ENCODE results near the gene TRAK1. TPM values are rescaled to one million over a fixed set of nuclear protein-coding genes. Genes with fewer than 3 reads are reported as not detected.

The TRAK1 gene
- total and polyA plus RNA-seq, 5 donors: 91.7 to 249 (median 223) TPM

GRCh38 chr3:42254566-42254965 lies 163.4 kb downstream of the TRAK1 start:
- no peak overlapping the region for H3K27ac ChIP-seq (ENCODE audit: low read length)
- H3K9me3 ChIP-seq (ENCODE audit: control insufficient read depth, low read length): no peaks in the 10 kb centered on the region
- no peaks in the 10 kb centered on the region for H3K27me3 ChIP-seq (ENCODE audit: control insufficient read depth, insufficient read depth)
- no peaks in the 10 kb centered on the region for H3K4me1 ChIP-seq (ENCODE audit: control insufficient read depth, insufficient read depth, low read length)
- DNase-seq: no peak
- intact Hi-C loops (cut with DNase I): no loop called here
- no peak overlapping the region for H3K4me3 ChIP-seq (ENCODE audit: low read length)
- peak in 1 of 2 donors; percentile 18 for ATAC-seq
- WGBS: 52% methylated on average over 3 of the region's 3 CpGs

GRCh38 chr3:42256135-42256819 lies 165.1 kb downstream of the TRAK1 start:
- WGBS: 94% methylated on average over 1 of the region's 1 CpG
- Histone ChIP-seq H3K27ac (ENCODE audit: low read length) (no peak overlapping the region), H3K4me1 (ENCODE audit: control insufficient read depth, insufficient read depth, low read length) (no peaks in the 10 kb centered on the region), H3K9me3 (ENCODE audit: control insufficient read depth, low read length) (no peaks in the 10 kb centered on the region), H3K27me3 (ENCODE audit: control insufficient read depth, insufficient read depth) (peaks cover 3% of the 10 kb centered on the region), H3K4me3 (ENCODE audit: low read length) (no peak overlapping the region)
- no peak for DNase-seq
- intact Hi-C loops (cut with DNase I): no loop called here
- no peak for ATAC-seq

- no peaks in the 10 kb centered on the region for H3K9me3 ChIP-seq (ENCODE audit: control insufficient read depth, low read length)
- WGBS: 52% methylated on average over 7 of the region's 7 CpGs
- DNase-seq (no peak), ATAC-seq (no peak)
- H3K27ac ChIP-seq (ENCODE audit: low read length): no peak overlapping the region
- peaks cover 3% of the 10 kb centered on the region for H3K27me3 ChIP-seq (ENCODE audit: control insufficient read depth, insufficient read depth)
- no peaks in the 10 kb centered on the region for H3K4me1 ChIP-seq (ENCODE audit: control insufficient read depth, insufficient read depth, low read length)
- intact Hi-C loops (cut with DNase I): no loop called here
- no peak overlapping the region for H3K4me3 ChIP-seq (ENCODE audit: low read length)
Observed at GRCh38 chr3:42257007-42257406, 165.8 kb downstream of the TRAK1 start.

- peaks cover 3% of the 10 kb centered on the region for H3K27me3 ChIP-seq (ENCODE audit: control insufficient read depth, insufficient read depth)
- DNase-seq (no peak), ATAC-seq (no peak)
- WGBS: 36% methylated on average over 2 of the region's 2 CpGs
- H3K9me3 ChIP-seq (ENCODE audit: control insufficient read depth, low read length): no peaks in the 10 kb centered on the region
- no peak overlapping the region for H3K27ac ChIP-seq (ENCODE audit: low read length)
- H3K4me3 ChIP-seq (ENCODE audit: low read length): no peak overlapping the region
- no peaks in the 10 kb centered on the region for H3K4me1 ChIP-seq (ENCODE audit: control insufficient read depth, insufficient read depth, low read length)
- intact Hi-C loops (cut with DNase I): no loop called here
Observed at GRCh38 chr3:42262525-42262924, 171.4 kb downstream of the TRAK1 start.

DNA sequence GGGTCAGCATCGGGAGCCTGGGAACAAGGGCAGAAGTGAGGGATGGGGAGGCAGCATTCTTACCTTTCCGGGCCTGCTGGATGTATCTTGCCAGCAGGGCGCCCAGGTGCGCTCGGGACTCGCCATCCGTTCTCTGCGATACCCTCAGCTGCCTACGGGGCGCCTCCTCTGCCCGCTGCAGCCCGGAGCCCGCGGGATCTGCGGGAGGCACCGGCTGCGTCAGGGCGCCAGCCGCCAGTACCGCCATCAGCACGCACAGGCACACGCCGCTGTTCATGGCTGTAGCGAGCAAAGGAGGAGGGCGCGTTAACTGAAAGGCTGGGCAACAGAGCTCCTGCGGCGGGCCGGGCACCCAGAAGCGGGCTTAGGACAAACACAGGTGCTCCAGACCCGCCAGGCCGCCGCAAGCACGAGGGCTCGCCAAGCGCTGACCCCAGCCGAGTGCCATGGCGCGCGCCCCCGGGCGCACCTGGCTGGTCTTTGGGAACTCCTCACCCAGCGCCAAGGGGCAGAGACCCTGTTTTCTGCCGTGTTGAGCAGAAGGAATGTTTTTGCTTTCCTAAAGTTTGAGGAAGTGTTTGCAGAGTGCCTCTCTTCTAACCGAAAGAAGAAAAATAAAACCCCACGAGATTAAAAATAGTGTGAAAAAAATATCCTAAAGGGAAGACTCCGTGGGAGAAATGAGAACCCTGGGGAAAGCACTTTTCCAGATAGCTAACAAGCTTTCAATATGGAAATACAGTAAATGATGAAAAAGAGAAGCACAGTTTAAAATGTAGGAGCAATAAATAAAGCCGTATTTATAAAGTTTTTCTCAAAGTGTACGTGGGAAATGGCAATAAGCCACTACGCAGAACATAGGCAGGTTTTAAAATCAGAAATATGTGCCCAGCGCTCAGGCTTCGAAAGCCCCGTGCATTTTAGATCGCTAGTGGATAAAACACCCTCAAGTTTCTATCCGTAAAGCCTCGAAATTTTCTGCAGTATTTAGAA lies 172.5 kb downstream of the TRAK1 start:
- DNase-seq: peak in 1 of 3 donors; percentile 50
- H3K27me3 ChIP-seq (ENCODE audit: control insufficient read depth, insufficient read depth): peaks cover 3% of the 10 kb centered on the region
- H3K4me3 ChIP-seq (ENCODE audit: low read length): no peak overlapping the region
- H3K9me3 ChIP-seq (ENCODE audit: control insufficient read depth, low read length): no peaks in the 10 kb centered on the region
- intact Hi-C loops (cut with DNase I): no loop called here
- WGBS: 11% methylated on average over 56 of the region's 56 CpGs
- H3K4me1 ChIP-seq (ENCODE audit: control insufficient read depth, insufficient read depth, low read length): no peaks in the 10 kb centered on the region
- no peak for ATAC-seq
- H3K27ac ChIP-seq (ENCODE audit: low read length): no peak overlapping the region

DNA sequence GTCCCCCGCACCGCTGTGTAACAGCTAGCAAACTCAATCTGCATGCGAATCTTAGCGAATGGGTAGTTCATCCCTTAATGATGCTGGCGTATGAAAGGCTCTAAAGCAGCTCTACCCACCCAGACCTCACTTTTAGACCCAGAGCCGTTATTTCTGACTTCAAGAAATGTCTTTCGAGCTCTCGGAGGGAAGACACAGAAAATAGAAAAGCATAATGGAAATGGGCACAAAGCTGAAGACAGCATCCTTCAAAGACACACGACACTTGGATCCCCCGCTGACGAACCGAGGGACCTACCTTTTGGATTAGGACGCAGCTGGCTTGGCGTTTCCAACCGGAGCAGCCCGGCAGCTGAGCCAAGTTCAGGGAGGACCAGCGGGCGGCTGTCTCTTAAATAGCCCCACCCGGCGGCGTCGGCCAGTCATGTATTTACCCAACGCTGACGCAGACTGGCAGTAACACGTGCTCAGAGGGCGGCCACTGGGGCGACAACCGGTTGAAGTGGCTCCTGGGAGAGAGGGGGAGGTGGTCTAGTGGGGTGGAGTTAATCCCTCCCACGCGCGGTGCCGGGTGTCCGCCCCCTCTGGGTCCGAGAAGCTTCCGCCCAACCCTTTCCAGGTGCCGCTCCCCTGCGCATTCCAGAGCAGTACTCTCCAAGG lies 173.4 kb downstream of the TRAK1 start:
- Histone ChIP-seq H3K27me3 (ENCODE audit: control insufficient read depth, insufficient read depth) (peaks cover 3% of the 10 kb centered on the region), H3K27ac (ENCODE audit: low read length) (no peak overlapping the region), H3K9me3 (ENCODE audit: control insufficient read depth, low read length) (no peaks in the 10 kb centered on the region), H3K4me1 (ENCODE audit: control insufficient read depth, insufficient read depth, low read length) (no peaks in the 10 kb centered on the region), H3K4me3 (ENCODE audit: low read length) (no peak overlapping the region)
- peak in 1 of 2 donors; percentile 53 for ATAC-seq
- 9% methylated on average over 37 of the region's 37 CpGs for WGBS
- DNase-seq: peak in 2 of 3 donors; percentile 48 to 55
- intact Hi-C loops (cut with DNase I): no loop called here

GRCh38 chr3:42265059-42265991 lies 174.2 kb downstream of the TRAK1 start:
- intact Hi-C loops (cut with DNase I): no loop called here
- Histone ChIP-seq H3K9me3 (ENCODE audit: control insufficient read depth, low read length) (no peaks in the 10 kb centered on the region), H3K4me1 (ENCODE audit: control insufficient read depth, insufficient read depth, low read length) (no peaks in the 10 kb centered on the region), H3K27ac (ENCODE audit: low read length) (no peak overlapping the region), H3K27me3 (ENCODE audit: control insufficient read depth, insufficient read depth) (no peaks in the 10 kb centered on the region), H3K4me3 (ENCODE audit: low read length) (no peak overlapping the region)
- no peak for DNase-seq
- peak in 1 of 2 donors; percentile 22 for ATAC-seq
- WGBS: 9% methylated on average over 60 of the region's 60 CpGs

GRCh38 chr3:42266085-42266484 lies 174.9 kb downstream of the TRAK1 start, which contains the start of gene CCK:
Gene CCK (minus strand): TSS chr3:42266185. CDS start chr3:42263630, 2,555 bp downstream.
- DNase-seq (no peak), ATAC-seq (no peak)
- Histone ChIP-seq H3K27me3 (ENCODE audit: control insufficient read depth, insufficient read depth) (no peaks in the 10 kb centered on the region), H3K4me1 (ENCODE audit: control insufficient read depth, insufficient read depth, low read length) (no peaks in the 10 kb centered on the region), H3K27ac (ENCODE audit: low read length) (no peak within 1 kb of the TSS), H3K9me3 (ENCODE audit: control insufficient read depth, low read length) (no peaks in the 10 kb centered on the region), H3K4me3 (ENCODE audit: low read length) (no peak within 1 kb of the TSS)
- 38% methylated on average over 16 of the region's 16 CpGs for WGBS
- intact Hi-C loops (cut with DNase I): no loop called here

DNA sequence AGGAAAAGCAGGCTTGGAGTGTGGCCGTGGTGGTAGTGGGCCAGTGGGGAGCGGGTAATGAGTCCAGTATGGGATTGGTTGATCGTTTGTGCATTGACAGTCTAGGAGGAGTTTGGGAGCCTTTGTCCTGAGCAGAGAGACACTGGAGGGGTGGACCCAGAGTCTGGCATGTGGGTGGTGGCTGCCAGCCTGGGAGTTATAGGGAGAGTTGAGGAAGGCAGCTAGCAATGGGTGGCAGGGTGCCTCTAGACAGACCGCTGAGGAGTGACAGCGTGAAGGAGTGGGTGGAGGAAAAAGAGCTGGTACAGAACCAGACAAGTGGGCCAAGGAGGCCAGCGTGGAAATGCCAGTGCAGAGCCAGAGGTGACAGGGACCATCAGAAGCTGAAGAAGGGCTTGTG lies 176.7 kb downstream of the TRAK1 start:
- no peak overlapping the region for H3K4me3 ChIP-seq (ENCODE audit: low read length)
- intact Hi-C loops (cut with DNase I): no loop called here
- H3K27me3 ChIP-seq (ENCODE audit: control insufficient read depth, insufficient read depth): no peaks in the 10 kb centered on the region
- H3K27ac ChIP-seq (ENCODE audit: low read length): no peak overlapping the region
- ATAC-seq (no peak), DNase-seq (no peak)
- WGBS: 88% methylated on average over 6 of the region's 6 CpGs
- no peaks in the 10 kb centered on the region for H3K4me1 ChIP-seq (ENCODE audit: control insufficient read depth, insufficient read depth, low read length)
- no peaks in the 10 kb centered on the region for H3K9me3 ChIP-seq (ENCODE audit: control insufficient read depth, low read length)

DNA sequence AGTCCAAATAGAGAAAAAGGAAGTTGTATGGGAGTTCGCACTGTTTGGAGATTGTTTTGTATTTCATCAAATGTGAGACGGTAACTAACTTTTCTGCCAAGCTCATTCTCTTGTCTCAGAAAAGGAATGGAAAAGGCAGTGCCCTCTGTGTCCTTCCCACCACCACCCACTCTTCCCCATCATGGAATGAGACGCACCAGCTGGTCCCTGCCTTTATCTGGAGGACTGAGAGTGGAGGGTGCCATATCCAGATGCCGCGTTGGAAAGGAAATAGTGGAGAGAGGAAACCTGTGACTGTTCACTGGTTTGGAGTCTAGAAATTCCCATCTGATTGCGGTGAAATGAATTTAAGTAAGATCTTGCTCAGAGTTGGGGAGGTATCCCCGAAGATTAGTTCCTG lies 178.5 kb downstream of the TRAK1 start:
- H3K9me3 ChIP-seq (ENCODE audit: control insufficient read depth, low read length): no peaks in the 10 kb centered on the region
- H3K4me1 ChIP-seq (ENCODE audit: control insufficient read depth, insufficient read depth, low read length): no peaks in the 10 kb centered on the region
- intact Hi-C loops (cut with DNase I): no loop called here
- ATAC-seq (no peak), DNase-seq (no peak)
- WGBS: 68% methylated on average over 7 of the region's 7 CpGs
- no peaks in the 10 kb centered on the region for H3K27me3 ChIP-seq (ENCODE audit: control insufficient read depth, insufficient read depth)
- H3K27ac ChIP-seq (ENCODE audit: low read length): no peak overlapping the region
- no peak overlapping the region for H3K4me3 ChIP-seq (ENCODE audit: low read length)

Measured in right cardiac atrium (tissue), 5 donors.